ENCODE measurements around the gene SPAG16.

SPAG16 gene

DNA sequence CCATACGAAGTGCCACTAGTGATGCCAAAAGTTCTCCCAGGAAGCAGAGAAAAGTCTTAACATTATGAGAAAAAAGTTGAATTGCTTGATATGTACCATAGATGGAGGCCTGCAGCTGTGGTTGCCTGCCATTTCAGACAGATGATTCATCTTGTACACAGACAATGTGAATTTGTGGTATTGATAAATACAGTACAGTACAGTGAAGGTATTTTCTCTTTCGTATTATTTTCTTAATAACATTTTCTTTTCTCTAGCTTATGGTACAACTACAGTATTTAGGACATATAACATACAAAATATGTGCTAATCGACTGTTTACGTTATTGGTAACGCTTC, 1093.0 kb downstream of the SPAG16 start:
- H2AFZ ChIP-seq (ENCODE audit: low read length), result no peak overlapping the region
- no peaks in the 10 kb centered on the region for H3K79me2 ChIP-seq (ENCODE audit: insufficient read depth, low read length)

DNA sequence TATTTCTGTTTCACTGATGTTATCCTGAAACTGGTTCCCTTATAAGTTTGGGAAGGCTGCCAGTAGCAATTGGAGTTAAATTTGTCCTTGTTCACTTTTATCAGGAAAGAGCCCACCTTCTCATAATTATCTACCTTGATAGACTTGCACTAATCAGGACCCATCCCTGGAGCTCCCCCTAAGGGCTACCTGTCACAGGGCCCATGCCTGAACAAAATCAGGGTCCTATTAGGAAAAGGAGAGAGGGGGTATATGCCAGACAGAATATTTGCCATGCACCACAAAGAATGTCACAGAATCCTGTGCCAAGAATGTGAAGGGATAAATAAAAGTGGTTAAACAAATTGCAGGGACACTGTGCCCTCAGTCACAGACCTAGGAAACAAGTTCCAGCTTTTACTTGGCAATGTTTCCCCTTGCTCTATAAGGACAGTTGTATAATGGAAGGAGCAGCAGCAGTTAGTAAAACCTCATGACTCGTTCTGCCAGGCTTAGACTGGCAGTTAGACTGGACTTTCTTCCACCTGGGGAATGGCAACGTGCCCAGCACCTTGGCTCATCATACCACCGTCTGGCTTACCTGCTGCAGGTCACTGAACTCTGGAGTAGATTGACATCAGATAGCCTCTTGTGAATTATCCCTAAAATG, 1094.3 kb downstream of the SPAG16 start:
- Histone ChIP-seq H4K20me1 (ENCODE audit: insufficient read depth, low read length) (no peaks in the 10 kb centered on the region), H3K9ac (ENCODE audit: low read length) (no peak overlapping the region), H3K4me2 (ENCODE audit: low read length) (no peak overlapping the region), H3F3A (ENCODE audit: insufficient read depth, low read length) (no peaks in the 10 kb centered on the region), H3K4me3 (ENCODE audit: low read depth, low read length, poor library complexity, severe bottlenecking) (no peak overlapping the region), H3K79me2 (ENCODE audit: insufficient read depth, low read length) (no peaks in the 10 kb centered on the region), H2AFZ (ENCODE audit: low read length) (no peak overlapping the region), H3K9me3 (ENCODE audit: low read length) (no peaks in the 10 kb centered on the region), H3K36me3 (ENCODE audit: insufficient read depth, low read length) (no peaks in the 10 kb centered on the region), H3K27ac (ENCODE audit: low read depth, low read length, poor library complexity, severe bottlenecking) (no peak overlapping the region), H3K9me2 (ENCODE audit: low read depth, low read length) (no peaks in the 10 kb centered on the region), H3K4me1 (ENCODE audit: insufficient read depth, low read length, severe bottlenecking) (no peaks in the 10 kb centered on the region), H3K27me3 (ENCODE audit: insufficient read depth, low read length) (no peaks in the 10 kb centered on the region)
- no peak for TF ChIP-seq EZH2 (IDR thresholded peaks at IDR 0.05; ENCODE audit: borderline replicate concordance, low read length)
- TF ChIP-seq, protein P1, sequence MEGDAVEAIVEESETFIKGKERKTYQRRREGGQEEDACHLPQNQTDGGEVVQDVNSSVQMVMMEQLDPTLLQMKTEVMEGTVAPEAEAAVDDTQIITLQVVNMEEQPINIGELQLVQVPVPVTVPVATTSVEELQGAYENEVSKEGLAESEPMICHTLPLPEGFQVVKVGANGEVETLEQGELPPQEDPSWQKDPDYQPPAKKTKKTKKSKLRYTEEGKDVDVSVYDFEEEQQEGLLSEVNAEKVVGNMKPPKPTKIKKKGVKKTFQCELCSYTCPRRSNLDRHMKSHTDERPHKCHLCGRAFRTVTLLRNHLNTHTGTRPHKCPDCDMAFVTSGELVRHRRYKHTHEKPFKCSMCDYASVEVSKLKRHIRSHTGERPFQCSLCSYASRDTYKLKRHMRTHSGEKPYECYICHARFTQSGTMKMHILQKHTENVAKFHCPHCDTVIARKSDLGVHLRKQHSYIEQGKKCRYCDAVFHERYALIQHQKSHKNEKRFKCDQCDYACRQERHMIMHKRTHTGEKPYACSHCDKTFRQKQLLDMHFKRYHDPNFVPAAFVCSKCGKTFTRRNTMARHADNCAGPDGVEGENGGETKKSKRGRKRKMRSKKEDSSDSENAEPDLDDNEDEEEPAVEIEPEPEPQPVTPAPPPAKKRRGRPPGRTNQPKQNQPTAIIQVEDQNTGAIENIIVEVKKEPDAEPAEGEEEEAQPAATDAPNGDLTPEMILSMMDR (IDR thresholded peaks at IDR 0.05; ENCODE audit: low read length), result peak; percentile 39

More for the DNA sequence above, 1093.0 kb downstream of the SPAG16 start:
- no peaks in the 10 kb centered on the region for H3K36me3 ChIP-seq (ENCODE audit: insufficient read depth, low read length)
- H3K4me3 ChIP-seq (ENCODE audit: low read depth, low read length, poor library complexity, severe bottlenecking), result no peak overlapping the region
- H3K9me2 ChIP-seq (ENCODE audit: low read depth, low read length), result no peaks in the 10 kb centered on the region
- no peak overlapping the region for H3K9ac ChIP-seq (ENCODE audit: low read length)
- H3K4me2 ChIP-seq (ENCODE audit: low read length), result no peak overlapping the region
- no peaks in the 10 kb centered on the region for H4K20me1 ChIP-seq (ENCODE audit: insufficient read depth, low read length)
- no peaks in the 10 kb centered on the region for H3K4me1 ChIP-seq (ENCODE audit: insufficient read depth, low read length, severe bottlenecking)
- H3K27me3 ChIP-seq (ENCODE audit: insufficient read depth, low read length), result no peaks in the 10 kb centered on the region
- H3K9me3 ChIP-seq (ENCODE audit: low read length), result no peaks in the 10 kb centered on the region
- no peaks in the 10 kb centered on the region for H3F3A ChIP-seq (ENCODE audit: insufficient read depth, low read length)
- H3K27ac ChIP-seq (ENCODE audit: low read depth, low read length, poor library complexity, severe bottlenecking), result no peak overlapping the region
- TF ChIP-seq EZH2 (IDR thresholded peaks at IDR 0.05; ENCODE audit: borderline replicate concordance, low read length), result no peak
- TF ChIP-seq, protein P1 (IDR thresholded peaks at IDR 0.05; ENCODE audit: low read length), result no peak

DNA sequence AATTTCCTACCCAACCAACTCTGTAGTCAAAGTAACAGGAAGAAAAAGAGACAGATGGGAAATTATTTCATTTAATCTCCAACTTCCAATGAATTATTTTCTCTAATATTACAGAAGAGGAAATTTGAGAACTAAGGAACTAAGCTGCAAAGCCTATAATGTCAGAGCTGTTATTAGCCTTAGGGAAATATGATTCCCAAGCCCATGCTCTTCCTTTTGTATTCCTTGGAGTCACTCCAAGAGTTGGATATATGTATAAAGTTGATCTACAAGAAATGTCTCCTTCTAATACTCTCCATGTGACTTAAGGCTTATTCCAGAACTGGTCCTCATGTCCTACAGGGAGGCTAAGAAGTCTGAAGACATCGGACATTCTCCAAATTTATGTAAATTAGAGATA, 1095.0 kb downstream of the SPAG16 start:
- Histone ChIP-seq H3K27ac (ENCODE audit: low read depth, low read length, poor library complexity, severe bottlenecking) (no peak overlapping the region), H3K9me3 (ENCODE audit: low read length) (no peaks in the 10 kb centered on the region), H3F3A (ENCODE audit: insufficient read depth, low read length) (no peaks in the 10 kb centered on the region), H4K20me1 (ENCODE audit: insufficient read depth, low read length) (no peaks in the 10 kb centered on the region), H3K4me1 (ENCODE audit: insufficient read depth, low read length, severe bottlenecking) (no peaks in the 10 kb centered on the region), H3K79me2 (ENCODE audit: insufficient read depth, low read length) (no peaks in the 10 kb centered on the region), H2AFZ (ENCODE audit: low read length) (no peak overlapping the region), H3K9ac (ENCODE audit: low read length) (no peak overlapping the region), H3K4me3 (ENCODE audit: low read depth, low read length, poor library complexity, severe bottlenecking) (no peak overlapping the region), H3K36me3 (ENCODE audit: insufficient read depth, low read length) (no peaks in the 10 kb centered on the region), H3K27me3 (ENCODE audit: insufficient read depth, low read length) (no peaks in the 10 kb centered on the region), H3K9me2 (ENCODE audit: low read depth, low read length) (no peaks in the 10 kb centered on the region), H3K4me2 (ENCODE audit: low read length) (no peak overlapping the region)
- TF ChIP-seq, protein P1 (IDR thresholded peaks at IDR 0.05; ENCODE audit: low read length), result no peak
- TF ChIP-seq EZH2 (IDR thresholded peaks at IDR 0.05; ENCODE audit: borderline replicate concordance, low read length), result no peak

Measured in OCI-LY1 (cell line).